HUES64 (cell line): ENCODE measurements around the gene DCTPP1. TPM values are rescaled to one million over a fixed set of nuclear protein-coding genes. Genes with fewer than 3 reads are reported as not detected.
"Not testable (repeated sequence)": the region's sequence is repeated elsewhere in the genome, so short reads cannot be mapped to it uniquely, and the experiment has no call there.

Source experiments
- H3K27ac ChIP-seq: 2 replicates; pipeline ENCODE4 v1.7.0; 2013; ENCODE audit warnings: low read depth, low read length, inconsistent platforms
- H3K27me3 ChIP-seq: 2 replicates; pipeline ENCODE4 v1.6.1; 2013; ENCODE audit warnings: mild to moderate bottlenecking, low read length; ENCODE audit not compliant: insufficient read depth
- H3K36me3 ChIP-seq: 2 replicates; pipeline ENCODE4 v1.6.1; 2013; ENCODE audit warnings: mild to moderate bottlenecking, low read length; ENCODE audit not compliant: insufficient read depth
- H3K4me1 ChIP-seq: 2 replicates; pipeline ENCODE4 v1.6.1; 2013; ENCODE audit warnings: mild to moderate bottlenecking, low read length, moderate library complexity; ENCODE audit not compliant: insufficient read depth
- H3K4me3 ChIP-seq: 2 replicates; pipeline ENCODE4 v1.5.1; 2013; ENCODE audit warnings: mild to moderate bottlenecking, low read length, moderate library complexity
- H3K9ac ChIP-seq: 2 replicates; pipeline ENCODE4 v1.6.1; 2013; ENCODE audit warnings: mild to moderate bottlenecking, low read depth, low read length
- H3K9me3 ChIP-seq: 2 replicates; pipeline ENCODE4 v1.6.1; 2013; ENCODE audit warnings: low read depth, low read length; ENCODE audit not compliant: insufficient read depth
- WGBS: fragments of 150-250, 120-280 bp; methylation state at CpG from one replicate; pipeline ENCODE4 v1.1.7; 2013; ENCODE audit warnings: missing lambda C conversion rate; 5-methylcytosine and 5-hydroxymethylcytosine counted together
- polyA plus RNA-seq, 2 experiments: library from polyadenylated mRNA; stranded (reverse); fragments of 50-300 nt; gene quantifications; one replicate each; pipeline ENCODE4 v1.2.3, GENCODE V29; 2013

DCTPP1 gene
- polyA plus RNA-seq (2013, experiment 1 of 2), result 89.0 TPM
- 68.5 TPM for polyA plus RNA-seq (2013, experiment 2 of 2)

DNA sequence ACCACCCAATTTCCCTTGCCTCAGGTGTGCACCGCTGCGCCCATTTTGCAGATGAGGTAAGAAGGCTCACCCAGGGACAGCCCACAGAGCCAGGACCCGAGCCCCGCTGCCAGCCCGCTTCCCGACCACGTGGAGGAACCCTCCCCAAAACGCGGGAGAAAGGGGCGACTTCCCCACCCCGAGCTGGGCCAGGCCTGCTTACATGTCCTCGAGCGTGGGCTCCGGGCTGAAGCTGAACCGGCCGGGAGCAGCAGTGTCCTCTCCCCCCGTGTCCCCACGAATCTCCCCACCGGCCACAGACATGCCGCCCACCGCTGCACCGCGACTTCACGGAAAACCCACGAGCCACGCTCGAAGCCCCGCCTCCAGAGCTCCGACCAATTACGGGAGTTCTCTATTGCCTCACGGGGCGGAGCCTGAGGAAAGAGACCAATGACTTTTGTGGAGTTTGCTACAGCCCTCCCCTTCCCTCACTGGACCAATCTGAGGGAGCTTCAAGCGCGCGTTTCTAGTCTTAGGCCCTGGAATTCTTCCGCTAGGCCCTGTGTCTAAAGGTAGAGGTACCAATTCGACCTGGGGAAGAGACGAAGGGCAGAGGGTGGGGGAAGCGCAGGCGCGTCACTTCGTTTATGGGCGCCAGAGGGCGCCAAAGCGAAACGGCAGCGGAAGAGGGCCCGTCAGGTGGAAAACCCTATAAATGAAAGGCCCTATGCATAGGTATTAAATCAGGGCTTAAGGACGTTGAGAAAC lies at the start of gene DCTPP1:
Gene DCTPP1 (minus strand): TSS at position 353 of the 750 bp plus-strand sequence. CDS start 50 bp downstream, at position 303.
- Histone ChIP-seq H3K27me3 (no peaks in the 10 kb centered on the region), H3K9me3 (no peaks in the 10 kb centered on the region), H3K4me3 (peak within 1 kb of the TSS; percentile 73), H3K4me1 (peaks cover 5% of the 10 kb centered on the region; the same call in 1 of the 2 replicates), H3K9ac (peak within 1 kb of the TSS; percentile 67), H3K27ac (no peak within 1 kb of the TSS), H3K36me3 (peaks cover 17% of the 10 kb centered on the region)
- WGBS, result under 1% methylated on average over 49 of the region's 49 CpGs

DNA sequence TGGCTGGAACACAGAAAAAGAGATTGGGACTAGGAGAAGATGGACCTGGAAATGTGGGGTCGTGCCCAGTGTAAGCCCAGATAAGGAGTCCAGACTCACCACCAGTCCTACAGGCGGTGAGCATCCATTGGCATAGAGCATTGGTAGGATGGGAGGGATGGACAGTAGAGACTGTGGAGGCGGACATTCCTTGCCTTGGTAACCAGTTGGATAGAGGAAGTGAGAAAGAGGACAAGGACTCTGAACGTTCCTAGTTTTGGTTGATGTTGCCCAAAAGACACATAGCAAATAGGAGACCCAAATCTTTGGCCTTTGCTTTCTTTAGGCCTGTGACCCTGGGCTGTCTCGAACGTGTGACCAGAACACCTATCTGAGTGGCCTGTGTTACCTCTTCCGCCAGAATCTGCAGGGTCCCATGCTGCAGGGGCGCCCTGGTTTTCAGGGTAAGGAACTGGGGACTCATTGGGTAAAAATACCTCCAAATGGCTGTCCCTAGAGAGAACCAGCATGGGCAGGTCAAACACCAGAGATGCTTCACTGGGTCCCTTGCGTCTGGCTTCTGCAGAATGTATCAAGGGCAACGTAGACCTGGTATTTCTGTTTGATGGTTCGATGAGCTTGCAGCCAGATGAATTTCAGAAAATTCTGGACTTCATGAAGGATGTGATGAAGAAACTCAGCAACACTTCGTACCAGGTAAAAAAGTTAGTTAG lies 49.1 kb upstream of the DCTPP1 start:
- no peak overlapping the region for H3K4me3 ChIP-seq
- WGBS, result 92% methylated on average over 12 of the region's 12 CpGs
- no peaks in the 10 kb centered on the region for H3K36me3 ChIP-seq
- H3K9ac ChIP-seq, result no peak overlapping the region
- no peak overlapping the region for H3K27ac ChIP-seq
- no peaks in the 10 kb centered on the region for H3K4me1 ChIP-seq
- H3K9me3 ChIP-seq, result no peaks in the 10 kb centered on the region
- no peaks in the 10 kb centered on the region for H3K27me3 ChIP-seq

DNA sequence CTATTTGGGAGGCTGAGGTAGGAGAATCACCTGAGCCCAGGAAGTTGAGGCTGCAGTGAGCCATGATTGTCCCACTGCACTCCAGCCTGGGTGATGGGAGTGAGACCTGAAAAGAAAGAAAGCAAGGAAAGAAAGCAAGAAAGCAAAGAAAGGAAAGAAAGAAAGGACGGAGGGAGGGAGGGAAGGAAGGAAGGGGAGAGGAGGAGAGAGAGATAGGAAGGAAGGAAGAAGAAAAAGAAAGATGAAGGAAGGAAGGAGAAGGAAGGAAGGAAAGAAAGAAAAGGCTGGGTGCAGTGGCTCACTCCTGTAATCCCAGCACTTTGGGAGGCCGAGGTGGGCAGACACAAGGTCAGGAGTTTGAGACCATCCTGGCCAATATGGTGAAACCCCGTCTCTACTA lies 47.9 kb upstream of the DCTPP1 start:
- H3K4me3 ChIP-seq, H3K27ac ChIP-seq, H3K9me3 ChIP-seq, H3K9ac ChIP-seq, H3K27me3 ChIP-seq, H3K36me3 ChIP-seq, H3K4me1 ChIP-seq: not testable (repeated sequence)
- WGBS, result 92% methylated on average over 3 of the region's 3 CpGs

DNA sequence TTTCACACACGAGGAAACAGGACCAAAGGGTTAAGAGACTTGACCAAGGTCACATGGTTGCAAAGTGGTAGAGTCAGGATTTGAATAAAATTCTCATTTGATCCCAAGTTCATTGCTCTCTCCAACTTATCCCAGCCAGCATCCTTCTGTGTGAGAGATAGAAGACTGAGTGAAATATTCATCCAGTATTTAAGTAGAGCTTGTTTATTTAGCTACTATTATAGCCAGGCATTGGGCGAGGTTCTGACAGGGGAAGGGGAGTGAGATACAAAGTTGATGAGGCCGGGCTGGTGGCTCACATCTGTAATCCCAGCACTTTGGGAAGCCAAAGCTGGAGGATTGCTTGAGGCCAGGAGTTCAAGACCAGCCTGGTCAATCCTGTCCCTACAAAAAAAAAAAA lies 47.2 kb upstream of the DCTPP1 start:
- no peak overlapping the region for H3K27ac ChIP-seq
- H3K36me3 ChIP-seq, result no peaks in the 10 kb centered on the region
- H3K9ac ChIP-seq, result no peak overlapping the region
- H3K27me3 ChIP-seq, result no peaks in the 10 kb centered on the region
- WGBS, result 88% methylated on average over 3 of the region's 3 CpGs
- no peaks in the 10 kb centered on the region for H3K9me3 ChIP-seq
- no peak overlapping the region for H3K4me3 ChIP-seq
- no peaks in the 10 kb centered on the region for H3K4me1 ChIP-seq

DNA sequence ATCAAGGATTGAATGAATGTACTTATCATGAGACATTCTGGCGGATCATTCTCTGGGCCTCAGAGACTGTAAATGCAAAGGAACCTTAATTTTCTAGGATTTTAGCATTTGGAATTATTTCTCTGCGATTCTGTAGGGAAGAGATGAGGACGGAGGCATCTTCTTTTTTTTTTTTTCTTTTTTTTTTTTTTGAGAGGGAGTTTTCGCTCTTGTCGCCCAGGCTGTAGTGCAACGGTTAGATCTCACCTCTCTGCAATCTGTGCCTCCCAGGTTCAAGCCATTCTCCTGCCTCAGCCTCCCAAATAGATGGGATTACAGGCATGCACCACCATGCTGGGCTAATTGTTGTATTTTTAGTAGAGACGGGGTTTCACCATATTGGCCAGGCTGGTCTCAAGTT lies 44.9 kb upstream of the DCTPP1 start:
- H3K36me3 ChIP-seq, result no peaks in the 10 kb centered on the region
- H3K4me1 ChIP-seq, result no peaks in the 10 kb centered on the region
- no peak overlapping the region for H3K27ac ChIP-seq
- no peak overlapping the region for H3K4me3 ChIP-seq
- 91% methylated on average over 7 of the region's 7 CpGs for WGBS
- H3K27me3 ChIP-seq, result no peaks in the 10 kb centered on the region
- H3K9ac ChIP-seq, result no peak overlapping the region
- H3K9me3 ChIP-seq, result no peaks in the 10 kb centered on the region

DNA sequence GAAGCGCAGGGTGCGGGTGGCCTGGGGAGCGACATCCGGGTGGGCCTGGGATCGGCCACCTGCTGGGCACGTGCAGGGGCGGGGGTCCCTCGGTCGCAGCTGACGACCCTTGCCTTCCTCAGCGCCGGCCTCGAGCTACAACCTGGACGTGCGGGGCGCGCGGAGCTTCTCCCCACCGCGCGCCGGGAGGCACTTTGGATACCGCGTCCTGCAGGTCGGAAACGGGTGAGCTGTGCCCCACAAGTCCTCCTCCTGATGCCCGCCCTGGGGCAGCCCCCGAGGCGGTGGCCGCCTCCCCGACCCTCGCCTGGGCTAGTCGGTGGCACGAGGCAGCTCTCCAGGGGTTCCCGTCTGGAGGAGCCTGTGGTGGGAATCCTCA lies 44.2 kb upstream of the DCTPP1 start:
- 91% methylated on average over 35 of the region's 35 CpGs for WGBS
- H3K9me3 ChIP-seq, result no peaks in the 10 kb centered on the region
- no peaks in the 10 kb centered on the region for H3K4me1 ChIP-seq
- no peak overlapping the region for H3K4me3 ChIP-seq
- no peak overlapping the region for H3K27ac ChIP-seq
- no peaks in the 10 kb centered on the region for H3K27me3 ChIP-seq
- no peak overlapping the region for H3K9ac ChIP-seq
- H3K36me3 ChIP-seq, result no peaks in the 10 kb centered on the region

DNA sequence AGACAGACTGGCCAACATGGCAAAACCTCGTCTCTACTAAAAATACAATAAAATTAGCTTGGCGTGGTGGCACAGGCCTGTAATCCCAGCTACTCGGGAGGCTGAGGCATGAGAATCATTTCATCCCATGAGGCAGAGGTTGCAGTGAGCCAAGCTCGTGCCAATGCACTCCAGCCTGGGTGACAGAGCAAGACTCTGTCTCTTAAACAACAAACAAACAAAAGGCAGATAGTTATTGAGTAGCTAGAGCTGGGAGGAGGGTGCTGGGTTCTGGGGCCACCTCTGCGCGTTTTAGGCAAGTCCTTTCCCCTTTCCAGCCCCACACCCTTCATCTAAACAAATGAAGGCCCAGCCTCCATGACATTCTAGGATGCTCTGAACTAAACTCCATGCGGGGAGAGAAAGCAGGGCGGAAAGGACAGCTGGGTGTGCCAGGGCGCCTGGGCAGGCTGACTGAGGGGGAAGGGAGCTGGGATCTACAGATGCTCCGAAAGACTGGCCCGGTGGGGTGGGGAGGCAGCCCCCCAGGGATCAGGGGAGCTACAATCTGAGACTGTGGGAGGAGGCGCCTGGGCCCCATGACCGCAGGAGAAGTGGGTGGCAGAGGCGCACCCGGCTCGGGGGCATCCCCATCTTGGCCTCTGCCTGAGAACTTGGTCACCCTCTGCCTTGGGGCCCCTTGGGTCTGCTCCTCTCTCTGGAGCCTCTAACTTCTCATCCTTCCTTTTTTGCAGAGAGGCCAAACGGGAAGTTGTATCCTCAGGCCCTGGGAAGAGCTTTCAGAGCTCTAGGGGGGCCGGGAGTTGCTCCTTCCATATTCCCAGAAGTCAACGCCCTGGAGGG lies 43.6 kb upstream of the DCTPP1 start:
- WGBS, result 90% methylated on average over 19 of the region's 19 CpGs
- no peak overlapping the region for H3K9ac ChIP-seq
- no peaks in the 10 kb centered on the region for H3K27me3 ChIP-seq
- H3K27ac ChIP-seq, result no peak overlapping the region
- no peak overlapping the region for H3K4me3 ChIP-seq
- no peaks in the 10 kb centered on the region for H3K36me3 ChIP-seq
- H3K9me3 ChIP-seq, result no peaks in the 10 kb centered on the region
- H3K4me1 ChIP-seq, result no peaks in the 10 kb centered on the region

DNA sequence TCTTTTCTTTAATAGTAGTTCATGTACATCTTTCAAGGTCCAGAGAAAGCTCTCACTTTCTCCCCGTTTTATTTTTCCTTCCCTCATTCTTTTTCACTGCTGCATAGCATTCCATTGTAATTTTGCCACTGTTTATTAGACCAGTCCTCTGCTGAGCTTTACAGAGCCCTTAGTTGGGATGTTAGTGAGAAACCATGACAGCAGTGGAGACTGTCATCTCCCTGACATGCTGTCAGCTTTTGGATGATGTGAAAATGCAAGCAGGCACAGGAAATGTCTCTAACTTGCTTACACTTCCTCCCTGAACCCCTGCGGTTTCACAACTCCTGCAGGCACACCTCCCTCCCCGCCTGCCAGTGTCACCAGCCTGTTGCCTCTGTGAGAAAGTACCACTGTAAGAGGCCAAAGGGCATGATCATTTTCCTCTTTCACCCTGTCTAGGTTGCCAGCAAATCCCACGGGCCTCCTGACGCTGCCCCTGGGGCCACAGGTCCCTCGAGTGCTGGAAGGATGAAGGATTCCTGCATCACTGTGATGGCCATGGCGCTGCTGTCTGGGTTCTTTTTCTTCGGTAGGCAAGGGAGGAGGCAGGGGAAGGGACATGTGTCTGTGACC lies 42.6 kb upstream of the DCTPP1 start, which contains the start of gene ITGAL:
Gene ITGAL (plus strand): TSS at position 415 of the 615 bp plus-strand sequence. CDS start 96 bp downstream, at position 511.
- 84% methylated on average over 8 of the region's 8 CpGs for WGBS
- no peaks in the 10 kb centered on the region for H3K27me3 ChIP-seq
- H3K36me3 ChIP-seq, result no peaks in the 10 kb centered on the region
- H3K4me1 ChIP-seq, result no peaks in the 10 kb centered on the region
- no peaks in the 10 kb centered on the region for H3K9me3 ChIP-seq
- no peak within 1 kb of the TSS for H3K9ac ChIP-seq
- H3K4me3 ChIP-seq, result no peak within 1 kb of the TSS
- H3K27ac ChIP-seq, result no peak within 1 kb of the TSS

DNA sequence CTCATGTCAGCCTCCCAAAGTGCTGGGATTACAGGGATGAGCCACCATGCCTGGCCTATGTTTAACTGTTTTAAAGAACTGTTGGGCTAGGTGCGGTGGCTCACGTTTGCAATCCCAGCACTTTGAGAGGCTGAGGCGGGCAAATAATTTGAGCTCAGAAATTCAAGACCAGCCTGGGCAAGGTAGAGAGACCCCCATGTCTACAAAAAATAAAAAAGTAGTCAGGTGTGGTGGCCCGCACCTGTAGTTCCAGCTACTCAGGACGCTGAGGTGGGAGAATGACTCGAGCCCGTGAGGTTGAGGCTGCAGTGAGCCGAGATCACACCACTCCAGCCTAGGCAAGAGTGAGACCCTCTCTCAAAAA lies 40.8 kb upstream of the DCTPP1 start:
- WGBS, result 89% methylated on average over 8 of the region's 8 CpGs
- no peak overlapping the region for H3K4me3 ChIP-seq
- H3K27me3 ChIP-seq, result no peaks in the 10 kb centered on the region
- H3K4me1 ChIP-seq, result no peaks in the 10 kb centered on the region
- no peaks in the 10 kb centered on the region for H3K9me3 ChIP-seq
- H3K9ac ChIP-seq, result no peak overlapping the region
- H3K27ac ChIP-seq, result no peak overlapping the region
- no peaks in the 10 kb centered on the region for H3K36me3 ChIP-seq

DNA sequence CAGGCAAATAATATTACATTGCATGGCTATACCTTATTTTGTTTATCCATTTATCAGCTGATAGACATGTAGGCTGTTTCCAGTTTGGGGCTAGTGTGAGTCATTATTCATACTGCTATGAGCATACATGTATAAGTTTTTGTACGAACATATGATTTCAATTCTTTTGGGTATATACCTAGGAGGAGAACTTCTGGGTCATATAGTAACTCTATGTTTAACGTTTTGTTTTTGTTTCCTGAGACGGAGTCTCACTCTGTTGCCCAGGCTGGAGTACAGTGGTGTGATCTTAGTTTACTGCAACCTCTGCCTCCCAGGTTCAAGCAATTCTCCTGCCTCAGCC lies 40.3 kb upstream of the DCTPP1 start:
- no peak overlapping the region for H3K27ac ChIP-seq

DNA sequence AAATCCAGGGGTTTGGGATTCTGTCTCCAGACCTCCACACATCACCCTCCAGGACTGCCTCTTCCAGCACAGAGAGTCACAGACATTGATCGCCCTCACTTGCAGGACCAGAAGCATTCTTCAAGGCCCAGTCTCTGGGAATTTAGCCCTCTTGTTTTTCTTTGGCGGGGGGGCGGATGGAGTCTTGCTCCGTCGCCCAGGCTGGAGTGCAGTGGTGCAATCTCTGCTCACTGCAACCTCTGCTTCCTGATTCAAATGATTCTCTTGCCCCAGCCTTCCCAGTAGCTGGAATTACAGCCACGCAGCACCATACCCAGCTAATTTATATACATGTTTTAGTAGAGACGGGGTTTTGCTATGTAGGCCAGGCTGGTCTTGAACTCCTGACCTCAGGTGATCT lies 34.2 kb upstream of the DCTPP1 start:
- Histone ChIP-seq H3K27ac (no peak overlapping the region), H3K27me3 (no peaks in the 10 kb centered on the region), H3K9ac (no peak overlapping the region), H3K9me3 (no peaks in the 10 kb centered on the region), H3K4me3 (no peak overlapping the region), H3K4me1 (no peaks in the 10 kb centered on the region), H3K36me3 (no peaks in the 10 kb centered on the region)
- 92% methylated on average over 7 of the region's 7 CpGs for WGBS

More for the DNA sequence above, 40.3 kb upstream of the DCTPP1 start:
- Histone ChIP-seq H3K4me1 (no peaks in the 10 kb centered on the region), H3K36me3 (no peaks in the 10 kb centered on the region), H3K9me3 (no peaks in the 10 kb centered on the region), H3K4me3 (no peak overlapping the region), H3K27me3 (no peaks in the 10 kb centered on the region), H3K9ac (no peak overlapping the region)
- WGBS, result 88% methylated on average over 3 of the region's 3 CpGs
